PC-9 (cell line): ENCODE measurements around the gene GLTP. TPM values are rescaled to one million over a fixed set of nuclear protein-coding genes. Genes with fewer than 3 reads are reported as not detected.

Experiments used
- BruUV-seq: library from RNA; stranded (reverse); fragments of 400-500 nt; replicated peaks from 2 replicates; lab custom pipeline; 2021; lab: Mats Ljungman, UMichigan
- CTCF ChIA-PET: fragments of 300-600 bp; sonication (Branson Sonifier 250); formaldehyde crosslinking; loops from one replicate; lab custom pipeline; 2022; ENCODE audit warnings: antibody characterized with exemption; lab: Charles Lee
- POLR2A ChIA-PET: fragments of 300-600 bp; sonication (Branson Sonifier 250); formaldehyde crosslinking; loops from one replicate; lab custom pipeline; 2022; ENCODE audit warnings: antibody characterized with exemption; ENCODE audit not compliant: unreplicated experiment; lab: Charles Lee
- DNase-seq, 2 experiments: peaks; one replicate each; pipeline versions ENCODE4 v3.0.0 to v3.0.0-alpha.2; 2015 to 2022; ENCODE audit warnings: mixed read lengths in 1 of 2
- H2AFZ ChIP-seq: fragments of 200-600 bp; sonication (generic); 2 replicates; pipeline ENCODE4 v1.8.1; 2017; ENCODE audit warnings: antibody characterized with exemption
- H3F3A ChIP-seq: fragments of 200-600 bp; sonication (generic); 2 replicates; pipeline ENCODE4 v1.8.1; 2017; ENCODE audit warnings: antibody characterized with exemption, mild to moderate bottlenecking, low read depth; ENCODE audit not compliant: insufficient read depth
- H3K27ac ChIP-seq: fragments of 200-600 bp; sonication (generic); 2 replicates; pipeline ENCODE4 v1.6.1; 2016; ENCODE audit warnings: mixed run types
- H3K27me3 ChIP-seq: fragments of 200-600 bp; sonication (generic); 2 replicates; pipeline ENCODE4 v1.6.1; 2016; ENCODE audit warnings: low read depth, mixed run types; ENCODE audit not compliant: insufficient read depth
- H3K36me3 ChIP-seq: fragments of 200-600 bp; sonication (generic); 2 replicates; pipeline ENCODE4 v1.6.1; 2016; ENCODE audit warnings: low read depth, mixed run types
- H3K4me1 ChIP-seq: fragments of 200-600 bp; sonication (generic); replicated peaks from 2 replicates; pipeline ENCODE4 v1.6.1; 2016; ENCODE audit warnings: mixed run types; ENCODE audit not compliant: insufficient read depth
- H3K4me2 ChIP-seq: fragments of 200-600 bp; sonication (generic); 2 replicates; pipeline ENCODE4 v1.6.1; 2017; ENCODE audit warnings: mixed run types
- H3K4me3 ChIP-seq: fragments of 200-600 bp; sonication (generic); 2 replicates; pipeline ENCODE4 v1.6.1; 2016; ENCODE audit warnings: mixed run types
- H3K79me2 ChIP-seq: fragments of 200-600 bp; sonication (generic); 2 replicates; pipeline ENCODE4 v1.6.1; 2017; ENCODE audit warnings: low read depth, mixed run types
- H3K9me2 ChIP-seq: fragments of 200-600 bp; sonication (generic); 2 replicates; pipeline ENCODE4 v1.8.1; 2017; ENCODE audit warnings: mild to moderate bottlenecking; ENCODE audit not compliant: insufficient read depth
- H3K9me3 ChIP-seq: fragments of 200-600 bp; sonication (generic); 2 replicates; pipeline ENCODE4 v1.8.1; 2016; ENCODE audit warnings: low read depth; ENCODE audit not compliant: insufficient read depth
- H4K20me1 ChIP-seq: fragments of 200-600 bp; sonication (generic); 2 replicates; pipeline ENCODE4 v1.8.1; 2017; ENCODE audit not compliant: insufficient read depth
- CTCF ChIP-seq: fragments of 200-600 bp; sonication (generic); conservative IDR thresholded peaks from 2 replicates; pipeline ENCODE4 v1.6.1; 2017; ENCODE audit warnings: mixed run types, antibody characterized with exemption, mild to moderate bottlenecking, moderate library complexity
- EZH2 ChIP-seq: fragments of 200-600 bp; sonication (generic); IDR thresholded peaks from 2 replicates; pipeline ENCODE4 v1.8.0; 2017; ENCODE audit warnings: antibody characterized with exemption, low read depth
- intact Hi-C: fragments of 100-400 bp; cut with micrococcal nuclease; formaldehyde crosslinking; loops from one replicate; pipeline ENCODE4 v1.10.0; 2022; ENCODE audit not compliant: unreplicated experiment
- total RNA-seq: library from RNA; stranded (reverse); gene quantifications from 2 replicates; pipeline ENCODE4 v1.2.3, GENCODE V29; 2021

The GLTP gene
- total RNA-seq, 1 experiment from 2014 or later = 30.3 TPM

GRCh38 chr12:109883461-109883860 is 3.1 kb upstream of the GLTP start:
- Histone ChIP-seq H3K36me3 (no peaks in the 10 kb centered on the region), H3K9me2 (no peaks in the 10 kb centered on the region), H3K4me3 (no peak overlapping the region), H3K27ac (peak overlapping the region; percentile 36; the same call in 1 of the 2 replicates), H2AFZ (no peak overlapping the region), H3F3A (peaks cover 38% of the 10 kb centered on the region), H3K9me3 (no peaks in the 10 kb centered on the region), H3K4me1 (peaks cover 78% of the 10 kb centered on the region), H4K20me1 (no peaks in the 10 kb centered on the region), H3K79me2 (peaks cover 16% of the 10 kb centered on the region), H3K4me2 (peak overlapping the region; percentile 28), H3K27me3 (no peaks in the 10 kb centered on the region)
- POLR2A ChIA-PET = no interaction called here
- DNase-seq = peak; percentile 13 to 61
- BruUV-seq = no TSS peak
- intact Hi-C loops = no loop called here
- TF ChIP-seq CTCF (no peak), EZH2 (no peak)
- CTCF ChIA-PET = interaction anchor here (0.6 to 0.7 kb wide), 2 partner anchors 29 to 34 kb away, joined by 5 to 8 read pairs; no protein-coding TSS in a partner anchor

- peak overlapping the region; percentile 89 for H3K4me2 ChIP-seq
- no peaks in the 10 kb centered on the region for H3K36me3 ChIP-seq
- no peaks in the 10 kb centered on the region for H3K27me3 ChIP-seq
- TF ChIP-seq EZH2 (no peak), CTCF (no peak)
- no peaks in the 10 kb centered on the region for H3K9me2 ChIP-seq
- H4K20me1 ChIP-seq = no peaks in the 10 kb centered on the region
- peaks cover 30% of the 10 kb centered on the region; the same call in 1 of the 2 replicates for H3F3A ChIP-seq
- H3K27ac ChIP-seq = peak overlapping the region; percentile 36
- H2AFZ ChIP-seq = no peak overlapping the region
- peaks cover 81% of the 10 kb centered on the region for H3K4me1 ChIP-seq
- no peaks in the 10 kb centered on the region for H3K9me3 ChIP-seq
- CTCF ChIA-PET = interaction anchor here (0.6 to 1.2 kb wide), 2 partner anchors 28 to 36 kb away, joined by 5 read pairs; no protein-coding TSS in a partner anchor
- H3K79me2 ChIP-seq = peaks cover 33% of the 10 kb centered on the region
- no peak for DNase-seq
- intact Hi-C loops = no loop called here
- POLR2A ChIA-PET = no interaction called here
- H3K4me3 ChIP-seq = no peak overlapping the region
- BruUV-seq = no TSS peak
Measured at GRCh38 chr12:109881752-109882151, 1.4 kb upstream of the GLTP start.

GRCh38 chr12:109880938-109881337 is 597 bp upstream of the GLTP start:
- H4K20me1 ChIP-seq = no peaks in the 10 kb centered on the region
- H3K36me3 ChIP-seq = no peaks in the 10 kb centered on the region
- H2AFZ ChIP-seq = peak overlapping the region; percentile 85
- H3K4me2 ChIP-seq = peak overlapping the region; percentile 89
- no peaks in the 10 kb centered on the region for H3K9me2 ChIP-seq
- H3K27ac ChIP-seq = peak overlapping the region; percentile 56
- BruUV-seq = TSS peak; percentile 74
- H3F3A ChIP-seq = peaks cover 32% of the 10 kb centered on the region
- CTCF ChIA-PET = interaction anchor here (0.9 to 1.2 kb wide), 2 partner anchors 28 to 36 kb away, joined by 4 to 5 read pairs; no protein-coding TSS in a partner anchor
- no peak for TF ChIP-seq CTCF
- TF ChIP-seq EZH2 = no peak
- H3K79me2 ChIP-seq = peaks cover 41% of the 10 kb centered on the region
- H3K27me3 ChIP-seq = no peaks in the 10 kb centered on the region
- peak overlapping the region; percentile 63; the same call in 1 of the 2 replicates for H3K4me3 ChIP-seq
- POLR2A ChIA-PET = no interaction called here
- H3K4me1 ChIP-seq = peaks cover 88% of the 10 kb centered on the region
- DNase-seq = no peak
- no peaks in the 10 kb centered on the region for H3K9me3 ChIP-seq
- intact Hi-C loops = loop anchor here (1.0 kb wide), 2 partner anchors 28 to 76 kb away; no protein-coding TSS in a partner anchor
